Stimulated activated memory B cell treated with anti-CD40 and anti-IgM and Interleukin-4, amounts not matched to agents 10 μg/mL and 1 μg/mL and 100 μg/mL, for 72 hours (primary cell): ENCODE data around the gene ACTG2.
"Not testable (repeated sequence)": the region's sequence is repeated elsewhere in the genome, so short reads cannot be mapped to it uniquely, and the experiment has no call there.

ENCODE experiments used
- ATAC-seq: fragments of 150-1000 bp; cut with Tn5 transposase; 2 replicates; pipeline ENCODE4 v1.10.0; 2021
- H3K27ac Mint-ChIP-seq: one replicate; pipeline ENCODE4 v1.8.0; 2022; ENCODE audit warnings: mild to moderate bottlenecking, mixed read lengths
- H3K27me3 Mint-ChIP-seq: one replicate; pipeline ENCODE4 v1.8.0; 2022; ENCODE audit warnings: mixed read lengths
- H3K36me3 Mint-ChIP-seq: one replicate; pipeline ENCODE4 v1.8.0; 2022; ENCODE audit warnings: mixed read lengths
- H3K4me1 Mint-ChIP-seq: one replicate; pipeline ENCODE4 v1.8.0; 2022; ENCODE audit warnings: mixed read lengths
- H3K4me3 Mint-ChIP-seq: one replicate; pipeline ENCODE4 v1.8.0; 2022; ENCODE audit warnings: mild to moderate bottlenecking, moderate library complexity, mixed read lengths
- H3K9me3 Mint-ChIP-seq: one replicate; pipeline ENCODE4 v1.8.0; 2022; ENCODE audit warnings: mixed read lengths

The ACTG2 gene

DNA sequence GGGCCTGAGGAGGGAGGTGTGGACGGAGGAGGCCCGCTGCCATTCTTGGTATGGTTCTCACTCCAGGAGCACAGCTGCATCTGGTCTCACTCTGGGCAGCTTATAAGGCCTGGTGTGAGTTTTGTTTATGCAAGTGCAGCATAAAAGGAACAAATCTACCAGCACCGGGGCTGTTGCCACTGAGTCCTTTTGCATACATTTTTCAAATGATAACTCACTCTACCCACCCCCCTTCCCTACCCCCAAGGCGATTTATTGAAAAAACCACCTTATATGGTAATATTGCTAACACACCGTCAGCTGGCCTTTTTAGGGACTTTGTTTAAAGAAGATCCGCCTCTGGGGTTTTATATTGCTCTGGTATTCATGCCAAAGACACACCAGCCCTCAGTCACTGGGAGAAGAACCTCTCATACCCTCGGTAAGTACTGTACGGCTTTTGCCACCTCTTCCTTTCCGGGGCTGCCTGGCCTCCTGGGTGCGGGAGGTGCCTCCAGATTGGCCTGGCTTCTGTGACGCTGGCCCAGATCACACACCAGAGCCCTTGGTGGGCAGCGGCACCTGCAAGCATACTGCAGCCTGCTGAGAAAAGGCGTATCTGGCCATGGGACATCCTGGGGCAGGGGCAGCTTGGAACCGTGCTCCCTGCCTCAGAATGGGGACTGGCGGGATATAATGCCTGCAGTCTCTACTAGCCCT, at the start of gene ACTG2:
Gene ACTG2 (plus strand): TSS at position 378 of the 699 bp plus-strand sequence. CDS start 8,304 bp downstream, outside the sequence.
- H3K27ac Mint-ChIP-seq = no peak within 1 kb of the TSS

DNA sequence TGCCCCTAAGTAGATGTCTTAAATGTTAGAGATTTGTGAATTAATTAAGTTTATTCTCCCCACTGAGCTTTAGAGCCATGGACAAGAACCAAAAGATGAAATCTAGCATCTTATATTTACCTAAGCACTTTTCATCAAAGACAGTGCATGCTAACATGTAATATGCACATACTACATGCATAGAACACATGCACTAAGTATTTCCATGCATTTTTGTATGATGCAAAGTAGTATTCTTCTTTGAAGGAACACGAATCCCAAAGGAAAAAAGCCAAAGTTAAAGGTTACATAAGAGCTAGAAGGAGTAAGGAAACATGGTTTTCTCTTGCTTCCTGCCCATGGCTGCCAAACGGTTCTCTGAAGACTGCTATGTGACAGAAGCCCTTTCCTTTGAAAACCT, 48.7 kb upstream of the ACTG2 start:
- Mint-ChIP-seq H3K27me3 (no peaks in the 10 kb centered on the region), H3K27ac (no peak overlapping the region), H3K9me3 (no peaks in the 10 kb centered on the region), H3K4me1 (no peaks in the 10 kb centered on the region), H3K4me3 (no peak overlapping the region), H3K36me3 (peaks cover 40% of the 10 kb centered on the region)
- ATAC-seq = no peak

More for the DNA sequence above, at the start of gene ACTG2:
- ATAC-seq = no peak
- no peak within 1 kb of the TSS for H3K4me3 Mint-ChIP-seq
- no peaks in the 10 kb centered on the region for H3K27me3 Mint-ChIP-seq
- H3K36me3 Mint-ChIP-seq = no peaks in the 10 kb centered on the region
- H3K4me1 Mint-ChIP-seq = peaks cover 14% of the 10 kb centered on the region
- no peaks in the 10 kb centered on the region for H3K9me3 Mint-ChIP-seq

DNA sequence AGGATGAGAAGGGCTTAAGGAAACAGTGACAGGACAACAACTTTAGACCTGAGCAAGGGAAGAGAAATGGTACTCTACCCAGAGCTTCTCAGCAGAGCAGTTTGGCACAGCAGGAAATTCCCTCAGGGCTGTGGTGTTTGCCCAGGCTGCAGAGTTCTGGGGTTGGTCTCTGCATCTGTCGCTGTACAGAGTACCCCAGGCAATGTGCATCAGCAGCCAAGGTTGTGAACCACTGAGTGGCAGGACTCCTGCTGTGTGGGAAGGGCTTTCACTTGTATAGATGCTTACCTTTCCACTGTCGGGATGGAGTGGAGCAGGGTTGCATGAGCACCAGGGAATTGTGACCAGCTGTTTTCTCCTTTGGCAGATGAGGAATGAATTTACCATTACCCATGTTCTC, 42.8 kb upstream of the ACTG2 start:
- H3K27ac Mint-ChIP-seq = no peak overlapping the region
- H3K4me1 Mint-ChIP-seq = no peaks in the 10 kb centered on the region
- H3K36me3 Mint-ChIP-seq = peaks cover 34% of the 10 kb centered on the region
- no peaks in the 10 kb centered on the region for H3K9me3 Mint-ChIP-seq
- no peaks in the 10 kb centered on the region for H3K27me3 Mint-ChIP-seq
- ATAC-seq = no peak
- H3K4me3 Mint-ChIP-seq = no peak overlapping the region

DNA sequence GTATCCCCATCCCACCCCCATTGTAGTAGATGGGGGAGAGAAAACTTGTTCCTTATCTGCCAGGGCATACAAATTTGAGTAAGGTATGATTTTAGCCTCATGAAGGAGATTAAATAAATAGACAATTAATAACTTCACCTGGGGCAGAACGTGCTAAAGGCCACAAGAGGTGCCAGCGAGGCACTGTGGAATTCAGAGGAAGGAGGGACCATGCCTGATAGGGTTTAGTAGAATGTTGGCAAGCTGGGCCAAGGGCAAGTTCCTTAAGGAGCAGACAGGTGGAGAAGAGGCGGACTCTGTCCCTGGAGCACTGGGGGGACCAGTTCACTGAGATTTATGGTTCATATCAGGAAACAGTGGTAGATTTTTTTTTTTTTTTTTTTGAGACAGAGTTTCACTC, 41.5 kb upstream of the ACTG2 start:
- no peak overlapping the region for H3K4me3 Mint-ChIP-seq
- H3K4me1 Mint-ChIP-seq = peaks cover 3% of the 10 kb centered on the region
- no peaks in the 10 kb centered on the region for H3K27me3 Mint-ChIP-seq
- H3K36me3 Mint-ChIP-seq = peaks cover 26% of the 10 kb centered on the region
- ATAC-seq = no peak
- H3K9me3 Mint-ChIP-seq = no peaks in the 10 kb centered on the region
- no peak overlapping the region for H3K27ac Mint-ChIP-seq

DNA sequence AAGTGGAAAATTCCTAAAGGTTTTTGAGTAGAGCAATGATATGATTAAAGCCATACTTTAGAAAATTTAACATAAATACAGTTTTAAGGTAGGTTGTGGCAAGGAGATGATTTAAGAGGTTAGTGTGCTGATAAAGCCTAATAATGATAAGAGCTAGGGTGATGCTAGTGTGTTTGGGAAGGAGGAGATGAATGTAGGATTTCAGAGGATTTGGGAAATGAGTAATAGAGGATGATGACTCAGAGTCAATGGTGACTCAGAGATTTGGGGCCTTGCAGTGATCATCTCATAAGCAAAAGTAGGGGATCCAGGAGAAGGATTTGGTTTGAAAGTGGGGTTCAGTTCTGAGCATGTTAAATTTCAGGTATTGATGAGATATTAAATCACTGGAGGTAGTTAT, 40.8 kb upstream of the ACTG2 start:
- Mint-ChIP-seq H3K9me3 (no peaks in the 10 kb centered on the region), H3K4me1 (peaks cover 10% of the 10 kb centered on the region), H3K4me3 (no peak overlapping the region), H3K27ac (no peak overlapping the region), H3K27me3 (no peaks in the 10 kb centered on the region), H3K36me3 (peaks cover 18% of the 10 kb centered on the region)
- no peak for ATAC-seq

DNA sequence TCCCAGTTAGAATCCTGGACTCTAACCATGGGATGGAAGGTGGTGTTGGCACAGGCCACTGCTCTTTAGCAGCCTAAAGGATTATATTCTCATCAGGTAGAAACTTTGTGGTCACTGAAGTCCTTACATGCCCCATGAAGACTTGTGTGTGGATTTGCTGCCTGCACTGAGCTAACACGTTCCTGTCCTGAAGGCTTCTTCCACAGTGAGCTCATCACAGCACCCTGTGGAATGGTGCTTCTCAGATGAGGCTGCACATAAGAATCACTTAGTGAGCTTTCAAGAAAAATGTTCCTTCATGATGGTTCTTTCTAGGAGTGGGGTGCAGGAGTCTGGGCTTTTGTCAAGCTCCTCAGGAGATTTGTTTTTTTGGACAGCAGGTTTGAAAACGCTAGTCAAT, 37.3 kb upstream of the ACTG2 start:
- Mint-ChIP-seq H3K4me1 (peaks cover 10% of the 10 kb centered on the region), H3K9me3 (no peaks in the 10 kb centered on the region), H3K4me3 (no peak overlapping the region), H3K27ac (no peak overlapping the region), H3K36me3 (peaks cover 9% of the 10 kb centered on the region), H3K27me3 (no peaks in the 10 kb centered on the region)
- ATAC-seq = no peak

DNA sequence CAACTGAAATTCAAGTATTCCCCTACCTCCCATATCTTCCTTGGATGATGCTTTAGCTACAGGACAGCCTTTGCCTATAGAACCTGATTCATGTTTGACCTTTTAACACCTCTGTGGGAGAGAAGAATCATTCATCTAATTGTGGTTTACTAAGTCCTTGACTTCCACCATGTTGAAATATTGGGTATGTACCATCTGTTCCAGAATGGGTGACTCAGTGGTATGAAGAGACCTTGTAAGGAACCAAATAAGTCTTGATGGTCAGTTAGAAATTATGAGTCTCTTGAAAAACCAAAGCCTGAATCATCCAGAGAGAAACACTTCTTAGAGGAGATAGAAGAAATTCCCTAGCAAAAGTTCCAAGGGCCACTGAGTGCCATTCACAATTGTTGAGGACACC, 36.6 kb upstream of the ACTG2 start:
- no peaks in the 10 kb centered on the region for H3K27me3 Mint-ChIP-seq

DNA sequence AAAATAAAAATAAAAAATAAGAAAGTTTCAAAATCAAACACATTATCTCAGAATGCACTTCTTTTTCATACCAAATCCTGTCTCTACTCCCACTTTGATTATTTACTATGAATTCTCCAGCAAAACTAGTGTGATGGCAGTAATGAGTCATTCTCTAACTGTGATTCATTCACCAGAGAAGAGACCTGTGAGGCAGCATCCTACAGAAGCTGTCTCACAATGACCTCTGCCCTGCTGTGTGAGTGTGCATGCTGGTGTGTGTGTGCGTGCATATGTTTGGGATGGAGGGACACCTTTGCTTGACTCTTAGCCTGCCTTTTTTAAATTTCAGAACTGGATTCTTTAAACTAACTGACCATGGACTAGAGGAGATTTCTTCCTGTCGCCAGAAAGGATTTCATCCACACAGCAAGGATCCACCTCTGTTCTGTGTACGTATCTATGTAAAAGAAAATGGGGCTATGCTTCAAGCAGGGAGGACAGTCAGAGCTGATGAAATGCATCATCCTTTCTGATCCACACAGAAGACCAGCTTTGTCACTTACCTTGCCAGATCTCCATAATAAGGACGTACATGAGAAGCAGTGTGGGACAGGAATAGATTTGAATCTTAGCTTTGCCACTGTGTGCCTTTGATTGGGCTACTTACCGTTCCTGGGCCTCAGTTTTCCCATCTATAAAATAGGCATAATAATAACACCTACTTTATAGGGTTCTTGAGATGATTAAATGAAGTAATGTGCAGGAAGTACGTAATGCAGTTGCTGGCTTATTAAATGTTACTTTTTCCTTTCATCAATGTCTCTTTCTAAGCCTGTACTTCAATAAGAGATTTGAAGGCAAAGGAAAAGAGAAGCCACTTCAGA, 32.9 kb upstream of the ACTG2 start:
- no peak for ATAC-seq
- H3K4me1 Mint-ChIP-seq = peaks cover 10% of the 10 kb centered on the region
- no peaks in the 10 kb centered on the region for H3K27me3 Mint-ChIP-seq
- peaks cover 39% of the 10 kb centered on the region for H3K36me3 Mint-ChIP-seq
- H3K9me3 Mint-ChIP-seq = no peaks in the 10 kb centered on the region
- H3K4me3 Mint-ChIP-seq = no peak overlapping the region
- no peak overlapping the region for H3K27ac Mint-ChIP-seq

More for the DNA sequence above, 36.6 kb upstream of the ACTG2 start:
- no peak overlapping the region for H3K27ac Mint-ChIP-seq
- no peak overlapping the region for H3K4me3 Mint-ChIP-seq
- ATAC-seq = no peak
- H3K4me1 Mint-ChIP-seq = peaks cover 10% of the 10 kb centered on the region
- H3K36me3 Mint-ChIP-seq = peaks cover 14% of the 10 kb centered on the region
- H3K9me3 Mint-ChIP-seq = no peaks in the 10 kb centered on the region

DNA sequence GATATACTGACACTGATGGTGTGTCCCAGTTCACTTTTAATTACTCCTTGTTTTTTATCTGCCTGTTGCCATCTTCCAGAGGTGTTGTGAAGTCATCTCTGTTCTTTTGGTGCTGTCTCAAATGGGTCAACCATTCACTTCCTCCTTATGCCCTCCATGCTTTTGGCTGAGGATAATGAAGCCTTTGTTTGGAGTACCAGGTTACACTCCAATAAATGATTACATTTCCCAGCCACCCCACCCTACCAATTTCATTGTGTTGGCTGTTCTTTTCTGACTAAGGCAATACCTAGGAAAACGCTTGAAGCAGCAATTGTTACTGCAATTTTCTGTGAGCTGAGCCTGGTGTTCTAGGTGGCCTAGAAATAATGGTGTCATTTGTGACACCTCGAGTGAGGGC, 29.8 kb upstream of the ACTG2 start:
- Mint-ChIP-seq H3K4me1 (no peaks in the 10 kb centered on the region), H3K9me3 (no peaks in the 10 kb centered on the region), H3K27ac (no peak overlapping the region), H3K36me3 (peaks cover 58% of the 10 kb centered on the region), H3K27me3 (no peaks in the 10 kb centered on the region), H3K4me3 (no peak overlapping the region)
- ATAC-seq = no peak

DNA sequence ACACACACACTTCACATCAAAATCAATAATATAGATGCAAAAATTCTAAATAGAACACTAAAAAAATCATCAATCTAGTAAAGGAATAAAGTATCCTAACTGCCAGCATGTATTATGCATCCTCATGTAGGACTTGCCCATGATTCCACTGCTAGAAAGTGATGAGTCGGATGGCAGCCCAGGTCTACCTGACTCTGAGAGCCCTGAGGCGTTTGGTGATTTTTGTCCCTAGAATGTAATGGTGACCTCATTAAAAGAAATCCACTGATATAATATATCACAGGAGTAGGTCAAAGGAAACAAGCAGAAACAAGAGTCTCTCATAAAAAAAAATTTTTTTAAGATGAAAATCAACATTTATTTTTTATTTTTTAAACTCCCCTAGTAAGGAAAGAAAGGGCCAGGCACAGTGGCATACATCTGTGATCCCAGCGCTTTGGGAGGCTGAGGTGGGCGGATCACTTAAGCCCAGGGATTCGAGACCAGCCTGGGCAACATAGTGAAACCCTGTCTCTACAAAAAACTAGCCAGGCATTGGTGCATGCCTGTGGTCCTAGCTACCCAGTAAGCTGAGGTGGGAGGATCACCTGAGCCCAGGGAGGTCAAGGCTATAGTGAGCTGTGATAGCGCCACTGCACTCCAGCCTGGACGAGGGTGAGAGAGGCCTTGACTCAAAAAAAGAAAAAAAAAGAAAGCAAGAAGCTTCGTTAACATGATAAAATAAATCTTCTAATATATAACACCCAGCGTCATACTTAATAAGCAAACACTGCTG, 24.4 kb upstream of the ACTG2 start:
- no peak for ATAC-seq
- H3K4me3 Mint-ChIP-seq = no peak overlapping the region
- peaks cover 46% of the 10 kb centered on the region for H3K36me3 Mint-ChIP-seq
- no peaks in the 10 kb centered on the region for H3K4me1 Mint-ChIP-seq
- H3K27ac Mint-ChIP-seq = no peak overlapping the region
- no peaks in the 10 kb centered on the region for H3K9me3 Mint-ChIP-seq
- H3K27me3 Mint-ChIP-seq = no peaks in the 10 kb centered on the region

DNA sequence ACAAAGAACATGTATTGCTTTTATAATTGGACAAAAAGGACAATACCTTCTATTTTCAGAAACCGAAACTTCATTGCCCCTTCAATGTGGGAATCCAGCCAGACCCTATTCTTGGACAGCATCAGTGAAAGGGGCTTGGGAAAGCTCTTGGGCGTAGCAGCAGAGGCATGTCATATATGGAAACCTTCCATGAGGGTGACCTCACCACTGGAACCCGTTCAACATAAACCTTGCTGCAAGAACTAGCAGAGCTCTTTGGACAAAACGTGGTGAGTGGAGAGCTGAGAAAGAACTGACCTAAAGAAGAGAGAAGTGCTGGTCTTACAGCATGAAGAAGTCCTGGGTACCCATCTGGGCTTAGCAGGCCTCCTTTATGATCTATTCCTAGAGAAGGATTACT, 22.7 kb upstream of the ACTG2 start:
- H3K36me3 Mint-ChIP-seq = peaks cover 33% of the 10 kb centered on the region
- no peaks in the 10 kb centered on the region for H3K4me1 Mint-ChIP-seq
- no peak for ATAC-seq
- no peaks in the 10 kb centered on the region for H3K9me3 Mint-ChIP-seq
- H3K4me3 Mint-ChIP-seq = no peak overlapping the region
- no peak overlapping the region for H3K27ac Mint-ChIP-seq
- no peaks in the 10 kb centered on the region for H3K27me3 Mint-ChIP-seq

DNA sequence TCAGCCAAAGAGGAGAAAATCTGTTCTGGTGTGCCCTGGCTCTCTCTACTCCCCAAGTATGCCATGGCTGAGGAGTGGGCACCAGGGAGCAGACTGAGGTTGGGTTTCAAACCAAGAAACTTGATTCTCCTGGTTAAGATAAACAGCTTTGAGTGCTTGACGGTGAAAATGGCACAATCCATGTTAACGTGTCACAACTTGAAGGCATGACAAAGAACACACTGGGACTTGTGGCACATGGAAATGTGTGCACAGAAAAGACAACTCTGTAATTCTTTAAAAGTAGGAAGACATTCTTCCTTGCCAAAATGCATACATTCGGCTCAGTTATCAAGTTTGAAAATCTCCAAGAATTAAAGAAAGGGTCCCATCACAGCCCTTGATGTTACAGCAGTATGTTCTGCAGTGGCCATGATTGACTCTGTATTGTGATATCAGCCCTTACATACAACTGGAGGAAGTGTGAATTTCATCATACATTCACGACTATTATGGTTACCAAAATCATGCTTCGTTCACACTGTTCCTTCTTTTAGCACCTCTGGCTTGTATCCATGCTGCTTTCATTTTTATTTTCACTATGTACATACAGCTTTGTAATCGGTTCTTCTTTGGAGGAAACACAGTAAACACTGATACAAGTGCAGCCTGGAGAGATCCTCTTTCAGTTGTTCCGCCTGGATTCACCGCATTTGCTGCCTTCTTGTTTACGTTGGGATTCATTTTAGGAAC, 15.6 kb upstream of the ACTG2 start:
- H3K27me3 Mint-ChIP-seq = peaks cover 1% of the 10 kb centered on the region
- no peak overlapping the region for H3K4me3 Mint-ChIP-seq
- no peaks in the 10 kb centered on the region for H3K4me1 Mint-ChIP-seq
- peak; percentile 27 for ATAC-seq
- no peak overlapping the region for H3K27ac Mint-ChIP-seq
- no peaks in the 10 kb centered on the region for H3K9me3 Mint-ChIP-seq
- H3K36me3 Mint-ChIP-seq = peaks cover 7% of the 10 kb centered on the region

DNA sequence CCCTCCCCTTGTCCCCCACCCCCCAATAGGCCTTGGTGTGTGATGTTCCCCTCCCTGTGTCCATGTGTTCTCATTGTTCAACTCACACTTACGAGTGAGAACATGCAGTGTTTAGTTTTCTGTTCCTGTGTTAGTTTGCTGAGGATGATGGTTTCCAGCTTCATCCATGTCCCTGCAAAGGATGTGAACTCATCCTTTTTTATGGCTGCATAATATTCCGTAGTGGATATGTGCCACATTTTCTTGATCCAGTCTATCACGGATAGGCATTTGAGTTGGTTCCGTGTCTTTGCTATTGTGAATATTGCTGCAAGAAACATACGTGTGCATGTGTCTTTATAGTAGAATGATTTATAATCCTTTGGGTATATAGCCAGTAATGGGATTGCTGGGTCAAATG, 14.8 kb upstream of the ACTG2 start:
- H3K36me3 Mint-ChIP-seq, H3K27ac Mint-ChIP-seq, ATAC-seq, H3K4me1 Mint-ChIP-seq, H3K4me3 Mint-ChIP-seq, H3K9me3 Mint-ChIP-seq, H3K27me3 Mint-ChIP-seq: not testable (repeated sequence)

DNA sequence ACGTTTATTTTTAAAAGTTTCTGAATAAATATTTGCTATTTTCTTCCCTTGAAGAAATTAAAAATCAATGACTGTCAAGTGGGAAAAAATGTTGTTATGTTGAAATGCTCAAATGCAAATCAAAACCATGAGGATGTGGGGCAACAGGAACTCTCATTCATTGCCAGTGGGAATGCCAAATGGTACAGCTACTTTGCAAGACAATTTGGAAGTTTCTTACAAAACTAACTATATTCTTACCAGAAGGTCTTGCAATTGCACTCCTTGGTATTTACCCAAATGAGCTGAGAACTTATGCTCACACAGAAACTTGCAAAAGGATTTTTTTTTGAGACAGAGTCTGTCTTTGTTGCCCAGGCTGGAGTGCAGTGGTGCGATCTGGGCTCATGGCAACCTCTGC, 7.4 kb upstream of the ACTG2 start:
- peaks cover 30% of the 10 kb centered on the region for H3K27me3 Mint-ChIP-seq
- no peaks in the 10 kb centered on the region for H3K36me3 Mint-ChIP-seq
- no peak for ATAC-seq
- no peaks in the 10 kb centered on the region for H3K9me3 Mint-ChIP-seq
- H3K4me1 Mint-ChIP-seq = peaks cover 5% of the 10 kb centered on the region
- H3K4me3 Mint-ChIP-seq = no peak overlapping the region
- H3K27ac Mint-ChIP-seq = no peak overlapping the region

DNA sequence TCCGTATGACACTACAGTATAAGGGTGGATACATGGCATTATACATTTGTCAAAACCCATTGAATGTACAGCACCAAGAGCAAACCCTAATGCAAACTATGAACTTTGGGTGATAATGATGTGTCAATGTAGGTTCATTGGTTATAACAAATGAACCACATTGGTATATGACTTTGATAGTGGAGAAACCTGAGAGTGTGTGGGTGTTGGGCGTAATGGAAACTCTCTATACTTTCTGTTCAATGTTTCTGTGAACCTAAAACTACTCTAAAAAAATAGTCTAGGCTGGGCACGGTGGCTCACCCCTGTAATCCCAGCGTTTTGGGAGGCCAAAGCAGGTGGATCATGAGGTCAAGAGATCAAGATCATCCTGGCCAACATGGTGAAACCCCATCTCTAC, 6.5 kb upstream of the ACTG2 start:
- Mint-ChIP-seq H3K9me3 (no peaks in the 10 kb centered on the region), H3K36me3 (no peaks in the 10 kb centered on the region), H3K27ac (no peak overlapping the region), H3K4me1 (peaks cover 5% of the 10 kb centered on the region), H3K4me3 (no peak overlapping the region), H3K27me3 (peaks cover 30% of the 10 kb centered on the region)
- ATAC-seq = peak; percentile 62
